HG03175 (cell line): ENCODE results near the gene OTOS.

ENCODE experiments used
- ATAC-seq: cut with Tn5 transposase; IDR thresholded peaks from one replicate; pipeline ENCODE4 v1.9.1; 2021; ENCODE audit warnings: mild to moderate bottlenecking, moderate library complexity; ENCODE audit not compliant: unreplicated experiment

The OTOS gene

GRCh38 chr2:240140511-240140910, at the start of gene OTOS:
Gene OTOS, minus strand, starts transcription at chr2:240140658. Its CDS starts 332 bp downstream, at chr2:240140326.
- no peak for ATAC-seq

- ATAC-seq = no peak
Measured at GRCh38 chr2:240189686-240190085, 49.2 kb upstream of the OTOS start.

- no peak for ATAC-seq
Measured at GRCh38 chr2:240187989-240188590, 47.6 kb upstream of the OTOS start.

GRCh38 chr2:240186191-240186725, 45.8 kb upstream of the OTOS start:
- ATAC-seq = no peak

GRCh38 chr2:240184656-240185055, 44.2 kb upstream of the OTOS start:
- ATAC-seq = no peak

- no peak for ATAC-seq
Measured at GRCh38 chr2:240183875-240184590, 43.6 kb upstream of the OTOS start.

- ATAC-seq = no peak
Measured at GRCh38 chr2:240183006-240183874, 42.8 kb upstream of the OTOS start.

- no peak for ATAC-seq
Measured at GRCh38 chr2:240182476-240182875, 42.0 kb upstream of the OTOS start.

- no peak for ATAC-seq
Measured at GRCh38 chr2:240182001-240182400, 41.5 kb upstream of the OTOS start.

- ATAC-seq = no peak
Measured at GRCh38 chr2:240179941-240180666, 39.6 kb upstream of the OTOS start.

- ATAC-seq = no peak
Measured at GRCh38 chr2:240179186-240179815, 38.8 kb upstream of the OTOS start.

- no peak for ATAC-seq
Measured at GRCh38 chr2:240178564-240178963, 38.1 kb upstream of the OTOS start.

- no peak for ATAC-seq
Measured at GRCh38 chr2:240174496-240174895, 34.0 kb upstream of the OTOS start.

GRCh38 chr2:240172071-240172895, 31.8 kb upstream of the OTOS start:
- ATAC-seq = no peak

GRCh38 chr2:240170883-240171282, 30.4 kb upstream of the OTOS start:
- no peak for ATAC-seq

GRCh38 chr2:240170354-240170735, 29.9 kb upstream of the OTOS start:
- ATAC-seq = no peak

- ATAC-seq = no peak
Measured at GRCh38 chr2:240169486-240170353, 29.3 kb upstream of the OTOS start.

GRCh38 chr2:240168546-240169361, 28.3 kb upstream of the OTOS start:
- no peak for ATAC-seq
